Naive thymus-derived CD8-positive, alpha-beta T cell (primary cell): ENCODE data around the gene LEPROT. TPM values are rescaled to one million over a fixed set of nuclear protein-coding genes. Genes with fewer than 3 reads are reported as not detected.

Source experiments
- ATAC-seq, 2 donors: fragments of 150-1000 bp; cut with Tn5 transposase in 1 of 2; sonication (Bioruptor Pico), chemical (Tn5 transposase) in 1 of 2; 1 replicate in 1 of 2; 2 replicates in 1 of 2; pipeline ENCODE4 v1.10.0; 2021; ENCODE audit warnings: mild to moderate bottlenecking in 2 of 2, moderate library complexity in 2 of 2
- POLR2A ChIA-PET: fragments of 350-600 bp; sonication (Branson Sonifier 250); formaldehyde crosslinking; loops from one replicate; lab custom pipeline; 2021; ENCODE audit warnings: antibody characterized with exemption; lab: Charles Lee
- DNase-seq, 10 donors: peaks; one replicate each; pipeline versions ENCODE4 v3.0.0 to v3.0.0-alpha.2; 2020 to 2022
- H3K27ac Mint-ChIP-seq, 10 donors: one replicate each; pipeline ENCODE4 v1.8.0; 2020 to 2022; ENCODE audit warnings: mild to moderate bottlenecking in 10 of 10, mixed read lengths in 10 of 10, moderate library complexity in 4 of 10, inconsistent platforms in 1 of 10
- H3K27me3 Mint-ChIP-seq, 5 donors: one replicate each; pipeline ENCODE4 v1.8.0; 2021 to 2022; ENCODE audit warnings: mixed read lengths in 5 of 5
- H3K36me3 Mint-ChIP-seq, 3 donors: one replicate each; pipeline ENCODE4 v1.8.0; 2020 to 2022; ENCODE audit warnings: mixed read lengths in 3 of 3, mild to moderate bottlenecking in 2 of 3, inconsistent platforms in 1 of 3
- H3K4me1 Mint-ChIP-seq, 4 donors: one replicate each; pipeline ENCODE4 v1.8.0; 2021 to 2022; ENCODE audit warnings: mixed read lengths in 4 of 4
- H3K4me3 Mint-ChIP-seq, 10 donors: one replicate each; pipeline ENCODE4 v1.8.0; 2020 to 2022; ENCODE audit warnings: mild to moderate bottlenecking in 10 of 10, mixed read lengths in 10 of 10, moderate library complexity in 6 of 10, inconsistent platforms in 1 of 10
- H3K9me3 Mint-ChIP-seq, 9 donors: one replicate each; pipeline ENCODE4 v1.8.0; 2020 to 2022; ENCODE audit warnings: mixed read lengths in 9 of 9, mild to moderate bottlenecking in 3 of 9, inconsistent platforms in 1 of 9, moderate library complexity in 1 of 9
- polyA plus RNA-seq, 3 donors: library from polyadenylated mRNA; unstranded; fragments of 300-500 nt; fragmentation: Illumina TruSeq; gene quantifications; one replicate each; pipeline ENCODE4 v1.2.3, GENCODE V29; 2021
- total RNA-seq, 8 experiments: library from RNA in 2 of 8; stranded (reverse) in 2 of 8; gene quantifications; one replicate each; pipeline ENCODE4 v1.2.3 and lab custom pipeline; 2021 to 2026

LEPROT gene
- total and polyA plus RNA-seq, 5 experiments from 2014 or later: 10.6 to 36.4 (median 16.6) TPM

DNA sequence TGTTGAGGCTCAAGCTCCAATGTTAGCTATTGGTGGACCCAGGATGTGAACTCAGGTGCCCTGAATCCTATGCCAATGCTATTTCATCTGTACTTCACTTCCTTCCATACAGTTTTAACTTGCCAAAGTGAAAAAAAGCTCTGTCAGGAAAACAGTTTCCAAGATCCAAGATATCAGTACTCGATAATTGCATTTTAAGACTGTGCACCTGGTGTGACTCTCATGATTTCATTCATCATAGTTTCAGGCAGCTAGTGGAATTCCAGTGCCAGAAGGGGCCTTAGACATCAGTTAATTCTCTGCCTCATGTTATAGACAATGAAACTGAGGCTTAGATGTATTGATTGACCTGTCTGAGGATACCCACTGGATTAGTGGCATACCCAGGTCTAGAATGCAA lies 26.5 kb upstream of the LEPROT start:
- peaks cover 0 to 2% (median 0%) of the 10 kb centered on the region in 5 donors for H3K27me3 Mint-ChIP-seq
- no peaks in the 10 kb centered on the region for H3K9me3 Mint-ChIP-seq
- no peak for DNase-seq
- no peak overlapping the region for H3K27ac Mint-ChIP-seq
- peaks cover 0 to 6% (median 5%) of the 10 kb centered on the region in 3 donors for H3K36me3 Mint-ChIP-seq
- peaks cover 0 to 1% (median 0%) of the 10 kb centered on the region in 4 donors for H3K4me1 Mint-ChIP-seq
- POLR2A ChIA-PET: no interaction called here
- ATAC-seq: no peak
- H3K4me3 Mint-ChIP-seq: no peak overlapping the region

DNA sequence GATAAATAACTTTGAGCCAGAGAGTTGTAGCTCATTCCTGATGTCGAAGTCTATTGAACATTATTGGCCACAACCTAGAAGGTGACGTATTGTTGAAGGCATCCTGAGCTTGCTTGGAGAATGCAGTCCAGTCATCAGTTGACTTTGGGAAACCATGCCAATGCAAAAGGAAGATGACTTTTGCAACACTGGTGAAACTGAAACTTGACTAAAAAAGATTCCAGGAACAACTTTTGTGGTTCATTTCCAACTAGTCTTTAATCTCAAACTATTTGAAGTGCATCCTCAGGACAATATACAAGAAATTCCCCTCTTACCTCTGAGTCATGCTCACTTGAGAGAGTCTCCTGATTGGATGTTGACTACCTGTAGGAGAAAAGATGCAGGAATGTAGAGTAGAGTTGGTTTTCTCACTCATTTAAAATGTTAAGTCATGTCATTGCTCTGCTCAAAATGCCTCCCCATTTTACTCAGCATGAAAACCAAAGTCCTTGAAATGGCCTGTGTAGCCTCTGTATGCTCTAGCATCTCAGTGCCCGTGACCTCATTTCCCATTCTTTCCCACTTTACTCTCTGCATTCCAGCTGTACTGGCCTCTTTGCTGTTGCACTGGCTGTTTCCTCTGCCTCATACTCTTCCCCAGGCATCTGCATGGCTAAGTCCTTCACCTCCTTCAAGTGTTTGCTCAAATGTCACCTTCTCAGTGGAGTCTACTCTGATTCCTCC lies 24.4 kb upstream of the LEPROT start:
- peaks cover 0 to 1% (median 0%) of the 10 kb centered on the region in 4 donors for H3K4me1 Mint-ChIP-seq
- peaks cover 0 to 4% (median 0%) of the 10 kb centered on the region in 5 donors for H3K27me3 Mint-ChIP-seq
- POLR2A ChIA-PET: no interaction called here
- no peak for ATAC-seq
- DNase-seq: no peak
- H3K9me3 Mint-ChIP-seq: no peaks in the 10 kb centered on the region
- peaks cover 0 to 8% (median 6%) of the 10 kb centered on the region in 3 donors for H3K36me3 Mint-ChIP-seq
- H3K4me3 Mint-ChIP-seq: no peak overlapping the region
- peak overlapping the region in 1 of 10 donors; percentile 52 for H3K27ac Mint-ChIP-seq

DNA sequence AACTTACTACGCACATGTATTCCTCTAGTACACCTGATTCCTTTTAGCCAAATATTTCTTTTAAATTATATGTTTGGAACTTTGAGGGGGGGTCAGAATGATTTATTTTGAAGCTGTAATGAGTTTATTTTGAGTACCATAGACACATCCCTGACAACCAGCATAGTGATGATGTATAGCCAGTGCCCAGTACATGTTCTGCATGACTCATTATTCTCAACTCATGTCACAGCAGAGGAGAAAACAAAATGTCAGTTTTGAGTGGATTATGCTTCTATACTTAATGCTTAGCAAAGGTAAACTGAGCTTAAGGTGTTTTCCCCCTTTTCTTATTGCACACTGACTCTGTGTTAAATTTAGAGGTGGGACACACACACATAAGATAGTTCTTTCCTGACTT lies 22.4 kb upstream of the LEPROT start:
- Mint-ChIP-seq H3K9me3 (no peaks in the 10 kb centered on the region), H3K4me3 (no peak overlapping the region), H3K4me1 (peaks cover 0 to 1% (median 0%) of the 10 kb centered on the region in 4 donors)

DNA sequence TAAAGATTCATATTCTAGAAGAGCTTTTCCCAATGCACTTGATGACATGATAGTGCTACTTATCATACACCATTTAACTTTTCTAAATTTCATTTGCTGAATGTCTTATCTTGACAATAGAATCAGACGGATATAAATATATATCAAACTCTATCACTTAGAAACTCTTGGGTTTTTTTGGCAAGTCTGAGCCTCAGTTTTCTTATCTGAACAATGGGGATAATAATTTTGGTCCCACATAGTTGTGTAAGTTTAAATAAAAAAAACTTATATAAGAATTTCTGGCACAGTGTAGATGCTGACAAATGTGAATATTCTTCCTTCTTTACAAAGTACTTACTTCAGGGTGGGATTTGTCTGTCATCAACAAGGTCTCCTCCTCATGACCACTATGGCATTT lies 21.5 kb upstream of the LEPROT start:
- no peak overlapping the region for H3K4me3 Mint-ChIP-seq
- peaks cover 0 to 4% (median 0%) of the 10 kb centered on the region in 5 donors for H3K27me3 Mint-ChIP-seq
- no peaks in the 10 kb centered on the region for H3K9me3 Mint-ChIP-seq
- ATAC-seq (no peak), DNase-seq (no peak)
- H3K4me1 Mint-ChIP-seq: no peaks in the 10 kb centered on the region
- H3K36me3 Mint-ChIP-seq: peaks cover 0 to 9% (median 7%) of the 10 kb centered on the region in 3 donors
- POLR2A ChIA-PET: no interaction called here
- no peak overlapping the region for H3K27ac Mint-ChIP-seq

More for the DNA sequence above, 22.4 kb upstream of the LEPROT start:
- H3K36me3 Mint-ChIP-seq: peaks cover 0 to 9% (median 7%) of the 10 kb centered on the region in 3 donors
- no peak overlapping the region for H3K27ac Mint-ChIP-seq
- POLR2A ChIA-PET: no interaction called here
- ATAC-seq: no peak
- no peak for DNase-seq
- peaks cover 0 to 4% (median 0%) of the 10 kb centered on the region in 5 donors for H3K27me3 Mint-ChIP-seq

DNA sequence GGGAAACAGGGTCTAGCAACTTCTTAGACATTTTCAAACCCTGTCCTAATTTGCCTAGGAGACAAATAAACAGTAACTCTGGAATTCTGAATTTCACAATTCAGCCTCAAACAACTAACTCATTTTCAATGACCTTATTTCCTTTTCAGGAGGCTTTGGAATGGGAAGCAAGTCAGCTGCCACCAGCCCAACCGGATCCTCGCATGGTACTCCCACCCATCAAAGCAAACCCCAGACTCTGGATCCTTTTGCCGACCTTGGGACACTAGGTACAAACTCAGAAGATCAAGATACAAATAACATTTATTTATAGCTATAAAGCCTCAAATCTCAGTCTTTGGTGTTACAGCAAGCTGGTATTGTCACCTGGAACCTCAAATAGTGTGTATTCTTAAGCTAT lies 18.9 kb upstream of the LEPROT start:
- no peaks in the 10 kb centered on the region for H3K4me1 Mint-ChIP-seq
- peaks cover 0 to 11% (median 10%) of the 10 kb centered on the region in 3 donors for H3K36me3 Mint-ChIP-seq
- H3K9me3 Mint-ChIP-seq: no peaks in the 10 kb centered on the region
- POLR2A ChIA-PET: no interaction called here
- H3K27me3 Mint-ChIP-seq: peaks cover 0 to 10% (median 2%) of the 10 kb centered on the region in 5 donors
- DNase-seq: no peak
- no peak for ATAC-seq
- H3K27ac Mint-ChIP-seq: no peak overlapping the region
- no peak overlapping the region for H3K4me3 Mint-ChIP-seq

DNA sequence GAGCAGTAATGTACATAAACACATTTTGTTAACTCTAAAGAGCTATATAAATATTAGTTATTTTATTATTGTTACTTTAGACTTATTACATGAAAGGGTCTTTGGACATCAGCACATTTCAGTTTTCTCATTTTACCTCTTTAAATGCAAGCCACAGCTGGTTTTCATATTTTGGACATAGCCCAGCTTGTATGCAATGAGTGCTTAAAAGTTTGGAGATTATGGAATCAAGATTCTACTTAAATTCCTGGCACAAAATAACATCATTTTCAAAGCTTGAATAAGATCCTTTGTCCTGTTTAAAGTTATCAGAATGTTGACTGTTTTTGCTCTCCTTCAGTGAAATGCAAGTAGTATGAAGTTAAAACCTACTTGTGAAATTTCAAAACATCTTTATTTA lies 15.5 kb upstream of the LEPROT start:
- Mint-ChIP-seq H3K4me1 (no peaks in the 10 kb centered on the region), H3K36me3 (peaks cover 4 to 23% (median 20%) of the 10 kb centered on the region in 3 donors), H3K27ac (no peak overlapping the region), H3K27me3 (peaks cover 0 to 7% (median 4%) of the 10 kb centered on the region in 5 donors), H3K9me3 (peaks cover 0 to 7% (median 0%) of the 10 kb centered on the region in 9 donors), H3K4me3 (no peak overlapping the region)
- POLR2A ChIA-PET: interaction anchor here (0.5 kb wide), 1 partner anchor 34 kb away, joined by 6 read pairs; no protein-coding TSS in a partner anchor
- no peak for ATAC-seq
- no peak for DNase-seq

DNA sequence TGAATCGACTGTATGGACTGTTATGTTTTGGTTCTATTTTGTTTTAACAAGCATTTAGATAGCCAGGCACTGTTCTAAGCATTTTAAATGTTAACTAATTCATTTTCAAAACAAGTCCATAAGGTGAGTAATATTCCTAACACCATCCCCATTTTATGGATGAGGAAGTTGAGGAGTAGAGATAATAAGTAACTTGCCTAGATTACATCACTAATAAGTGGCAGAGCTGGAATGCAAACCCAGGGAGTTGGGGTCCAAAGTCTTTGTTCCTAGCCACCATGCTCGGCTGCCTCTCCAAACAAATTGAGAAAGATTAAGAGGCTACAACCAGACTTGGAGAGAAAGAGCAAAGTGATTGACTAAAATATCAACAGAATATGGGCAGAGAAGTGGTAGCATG lies 12.6 kb upstream of the LEPROT start:
- no peak overlapping the region for H3K27ac Mint-ChIP-seq
- POLR2A ChIA-PET: no interaction called here
- no peaks in the 10 kb centered on the region for H3K4me1 Mint-ChIP-seq
- ATAC-seq: no peak
- H3K9me3 Mint-ChIP-seq: peaks cover 0 to 8% (median 0%) of the 10 kb centered on the region in 9 donors
- DNase-seq: no peak
- no peak overlapping the region for H3K4me3 Mint-ChIP-seq
- H3K36me3 Mint-ChIP-seq: peaks cover 11 to 24% (median 21%) of the 10 kb centered on the region in 3 donors
- peaks cover 0 to 13% (median 7%) of the 10 kb centered on the region in 5 donors for H3K27me3 Mint-ChIP-seq

DNA sequence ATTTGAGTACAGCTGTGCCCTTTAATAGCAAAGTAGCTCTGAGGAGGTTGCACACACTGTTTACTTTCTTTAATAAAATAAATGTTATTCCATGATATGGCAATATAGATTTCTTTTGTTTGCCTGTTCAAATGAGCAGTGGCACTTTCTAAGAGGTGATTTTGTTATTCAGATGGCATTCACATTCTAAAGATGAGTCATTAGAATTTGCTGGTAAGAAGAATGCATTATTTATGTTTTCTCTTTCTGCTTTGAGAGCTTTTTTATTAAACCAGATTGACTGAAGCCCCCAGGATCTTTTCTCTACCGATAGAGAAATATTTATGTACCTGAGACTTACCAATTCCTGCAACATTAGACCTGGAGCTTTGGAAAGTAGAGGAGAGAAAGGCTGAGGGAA lies 11.2 kb upstream of the LEPROT start:
- Mint-ChIP-seq H3K9me3 (peaks cover 0 to 8% (median 0%) of the 10 kb centered on the region in 9 donors), H3K27ac (no peak overlapping the region), H3K4me3 (no peak overlapping the region), H3K27me3 (peaks cover 0 to 15% (median 7%) of the 10 kb centered on the region in 5 donors), H3K4me1 (no peaks in the 10 kb centered on the region), H3K36me3 (peaks cover 11 to 26% (median 21%) of the 10 kb centered on the region in 3 donors)
- DNase-seq: no peak
- POLR2A ChIA-PET: no interaction called here
- no peak for ATAC-seq

DNA sequence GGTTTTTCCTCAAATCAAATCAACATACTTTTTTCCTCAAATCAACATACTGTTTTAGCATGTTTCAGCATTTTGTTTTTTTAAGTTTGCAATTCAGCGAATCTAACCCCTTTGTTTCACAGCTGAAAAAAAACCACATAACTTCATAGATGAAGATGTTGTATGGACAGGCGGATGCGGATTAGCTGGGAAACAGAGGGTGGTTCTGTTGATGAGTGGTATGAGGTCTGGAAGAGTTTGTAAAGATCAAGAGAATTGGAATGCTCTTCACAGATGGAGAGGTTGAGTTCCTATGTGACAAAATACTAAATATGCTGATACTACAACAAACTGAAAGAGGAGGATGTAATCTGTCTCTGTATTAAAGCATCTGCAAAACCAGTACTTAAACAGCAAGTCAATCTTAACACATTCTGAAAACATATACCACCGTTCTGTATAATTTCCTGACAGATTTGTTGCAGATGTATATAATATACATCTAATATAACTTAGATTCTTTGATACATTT lies 10.6 kb upstream of the LEPROT start:
- H3K4me3 Mint-ChIP-seq: no peak overlapping the region
- H3K4me1 Mint-ChIP-seq: no peaks in the 10 kb centered on the region
- H3K27ac Mint-ChIP-seq: no peak overlapping the region
- DNase-seq (no peak), ATAC-seq (no peak)
- POLR2A ChIA-PET: no interaction called here
- peaks cover 11 to 26% (median 21%) of the 10 kb centered on the region in 3 donors for H3K36me3 Mint-ChIP-seq
- H3K27me3 Mint-ChIP-seq: peaks cover 0 to 13% (median 7%) of the 10 kb centered on the region in 5 donors
- peaks cover 0 to 8% (median 0%) of the 10 kb centered on the region in 9 donors for H3K9me3 Mint-ChIP-seq

DNA sequence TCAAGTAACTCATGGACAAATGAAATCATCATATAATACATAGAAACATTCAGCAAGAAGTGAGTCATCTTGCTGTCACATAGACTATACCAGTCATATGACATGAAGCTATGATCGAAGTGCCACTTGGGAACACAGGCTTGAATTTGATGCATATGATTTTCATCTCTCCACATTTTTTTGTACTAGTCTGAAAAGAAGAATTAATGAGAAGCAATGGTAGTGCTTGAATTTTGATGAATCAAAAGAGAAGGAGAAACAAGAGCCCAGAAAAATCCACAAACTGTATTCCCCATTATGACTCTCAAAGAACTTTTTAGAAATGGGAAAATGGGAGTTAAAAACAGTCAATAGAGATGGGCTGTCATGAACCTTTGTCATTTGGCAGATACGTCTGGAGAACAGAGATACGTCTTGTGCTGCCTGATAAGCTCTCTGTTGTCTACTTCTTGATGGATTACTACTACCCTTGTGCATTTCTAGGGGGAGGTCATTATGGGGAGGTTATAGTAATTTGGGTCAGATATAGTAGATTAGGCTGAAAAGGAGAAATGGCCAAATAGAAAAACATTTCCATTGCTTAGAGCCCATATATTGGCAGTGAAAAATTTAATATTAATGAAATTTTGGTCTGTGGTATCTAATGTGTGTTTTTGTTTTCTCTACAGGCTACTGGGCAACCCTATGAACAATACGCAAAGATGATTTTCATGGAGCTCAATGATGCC lies 8.0 kb upstream of the LEPROT start:
- Mint-ChIP-seq H3K36me3 (peaks cover 11 to 21% (median 19%) of the 10 kb centered on the region in 3 donors), H3K4me1 (no peaks in the 10 kb centered on the region), H3K27me3 (peaks cover 0 to 15% (median 3%) of the 10 kb centered on the region in 5 donors), H3K4me3 (no peak overlapping the region), H3K9me3 (peaks cover 0 to 8% (median 0%) of the 10 kb centered on the region in 9 donors), H3K27ac (no peak overlapping the region)
- POLR2A ChIA-PET: no interaction called here
- no peak for ATAC-seq
- DNase-seq: no peak

DNA sequence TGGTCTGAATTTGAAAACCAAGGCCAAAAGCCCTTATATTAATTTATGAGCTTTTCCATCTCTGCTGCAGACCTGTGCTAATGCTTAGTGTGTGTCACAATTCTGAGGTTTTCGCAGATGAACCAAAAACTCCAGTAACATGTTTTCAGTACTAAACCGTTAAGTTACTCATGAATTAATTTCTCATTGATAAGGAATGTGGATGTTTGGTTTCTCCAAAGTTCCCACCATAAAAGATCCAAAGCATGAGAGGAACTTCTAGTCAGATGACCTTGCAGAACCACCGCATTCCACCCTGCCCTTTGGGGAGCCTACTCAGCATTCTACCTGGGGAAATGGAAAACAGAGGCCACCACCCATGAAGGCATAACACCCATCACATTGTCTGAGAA lies 7.5 kb upstream of the LEPROT start:
- no peak overlapping the region for H3K27ac Mint-ChIP-seq
- DNase-seq (no peak), ATAC-seq (no peak)
- peaks cover 0 to 8% (median 0%) of the 10 kb centered on the region in 9 donors for H3K9me3 Mint-ChIP-seq
- H3K27me3 Mint-ChIP-seq: peaks cover 0 to 15% (median 3%) of the 10 kb centered on the region in 5 donors
- POLR2A ChIA-PET: no interaction called here
- H3K4me3 Mint-ChIP-seq: no peak overlapping the region
- H3K4me1 Mint-ChIP-seq: no peaks in the 10 kb centered on the region
- H3K36me3 Mint-ChIP-seq: peaks cover 11 to 21% (median 17%) of the 10 kb centered on the region in 3 donors

DNA sequence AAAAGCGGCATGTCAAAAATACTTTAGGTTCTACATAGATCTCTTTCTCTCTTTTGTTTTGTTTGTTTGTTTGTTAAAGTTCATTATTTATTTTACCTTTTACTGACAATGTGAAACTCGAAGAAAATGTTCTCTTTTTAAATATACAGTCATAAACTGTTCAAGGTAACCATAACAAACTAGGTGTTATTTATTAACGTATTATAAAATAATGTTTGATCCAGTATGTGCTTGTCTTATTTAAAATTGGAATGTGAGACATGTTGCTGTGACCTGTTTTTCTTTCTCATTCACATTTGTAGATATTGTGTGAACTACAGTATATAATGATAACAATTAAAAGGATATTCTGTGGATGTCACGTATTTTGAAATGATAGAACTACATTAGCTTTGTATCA lies 5.9 kb upstream of the LEPROT start:
- Mint-ChIP-seq H3K27me3 (peaks cover 0 to 13% (median 3%) of the 10 kb centered on the region in 5 donors), H3K36me3 (peaks cover 7 to 13% (median 11%) of the 10 kb centered on the region in 3 donors), H3K27ac (no peak overlapping the region), H3K4me3 (no peak overlapping the region), H3K4me1 (peaks cover 2 to 9% (median 9%) of the 10 kb centered on the region in 4 donors), H3K9me3 (peaks cover 0 to 5% (median 0%) of the 10 kb centered on the region in 9 donors)
- POLR2A ChIA-PET: no interaction called here
- DNase-seq (no peak), ATAC-seq (no peak)

DNA sequence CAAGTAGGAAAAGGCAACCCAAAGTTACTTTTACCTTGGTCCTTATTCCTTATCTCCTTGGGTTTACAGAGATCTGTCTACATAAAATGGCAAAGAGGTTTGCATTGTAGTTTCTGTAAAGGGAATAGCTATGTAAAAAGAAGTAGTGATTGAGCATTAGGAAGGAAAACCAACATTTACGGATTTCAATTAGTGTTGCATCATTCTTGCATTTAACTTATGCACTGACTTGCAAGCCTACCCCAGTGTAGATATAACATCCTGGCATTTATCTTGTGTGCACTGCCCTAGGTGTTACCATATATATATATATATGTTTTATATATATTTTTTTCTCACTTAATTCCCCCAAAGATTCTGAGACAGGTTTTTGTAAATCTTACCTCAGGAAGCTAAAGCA lies 3.7 kb upstream of the LEPROT start:
- Mint-ChIP-seq H3K4me1 (peaks cover 5 to 16% (median 14%) of the 10 kb centered on the region in 4 donors), H3K4me3 (no peak overlapping the region)

More for the DNA sequence above, 3.7 kb upstream of the LEPROT start:
- Mint-ChIP-seq H3K9me3 (no peaks in the 10 kb centered on the region), H3K27ac (no peak overlapping the region), H3K36me3 (peaks cover 0 to 2% (median 0%) of the 10 kb centered on the region in 3 donors), H3K27me3 (peaks cover 0 to 6% (median 0%) of the 10 kb centered on the region in 5 donors)
- POLR2A ChIA-PET: no interaction called here
- no peak for ATAC-seq
- no peak for DNase-seq
